HepG2 (cell line): ENCODE measurements around the gene NRG3. TPM values are rescaled to one million over a fixed set of nuclear protein-coding genes. Genes with fewer than 3 reads are reported as not detected.

Experiments
- ATAC-seq: fragments of 200-7000 bp; cut with Tn5 transposase; 3 replicates; pipeline ENCODE4 v1.9.1; 2020; ENCODE audit warnings: mild to moderate bottlenecking, moderate library complexity
- BruUV-seq: library from RNA; stranded (reverse); fragments of 400-500 nt; replicated peaks from 2 replicates; lab custom pipeline; 2021; lab: Mats Ljungman, UMichigan
- CTCF ChIA-PET: fragments of 300-600 bp; formaldehyde crosslinking; extraction: SDS; loops from one replicate; lab custom pipeline; 2021; ENCODE audit warnings: low total read pairs, inconsistent platforms, low intra/inter-chr PET ratio; lab: Yijun Ruan, JAX
- POLR2A ChIA-PET: fragments of 350-600 bp; sonication (Branson Sonifier 250); formaldehyde crosslinking; loops from one replicate; lab custom pipeline; 2020; ENCODE audit warnings: antibody characterized with exemption, inconsistent platforms; lab: Yijun Ruan, JAX
- DNase-seq: peaks from one replicate; pipeline ENCODE4 v3.0.0-alpha.2; 2015; ENCODE audit warnings: low spot score
- FAIRE-seq: peaks from 3 replicates; lab custom pipeline; 2011; peaks lifted over from hg19 to GRCh38; lab: Jason Lieb, UNC
- H2AFZ ChIP-seq: one replicate; pipeline ENCODE4 v1.6.1; 2011; ENCODE audit warnings: low read length, inconsistent platforms
- H3K27ac ChIP-seq: fragments of 300-600 bp; 3 replicates; pipeline ENCODE4 v1.8.0; 2011; ENCODE audit warnings: mixed run types, mild to moderate bottlenecking, mixed read lengths, low read length, inconsistent platforms; ENCODE audit not compliant: insufficient read depth; ENCODE audit errors: extremely low read length
- H3K27me3 ChIP-seq, 2 experiments: fragments of 200-600 bp in 1 of 2; 2 replicates in 1 of 2; 3 replicates in 1 of 2; pipeline versions ENCODE4 v1.6.0 to v1.8.0; 2011; ENCODE audit warnings: low read length in 2 of 2, mild to moderate bottlenecking in 2 of 2, moderate library complexity in 2 of 2, inconsistent platforms in 1 of 2; ENCODE audit not compliant: insufficient read depth in 2 of 2, control insufficient read depth in 1 of 2
- H3K36me3 ChIP-seq, 2 experiments: fragments of 200-600 bp in 1 of 2; replicated peaks in 1 of 2; 2 replicates in 1 of 2; 3 replicates in 1 of 2; pipeline versions ENCODE4 v1.5.1 to v1.8.0; 2011; ENCODE audit warnings: low read length in 2 of 2, inconsistent platforms in 1 of 2; ENCODE audit not compliant: insufficient read depth in 2 of 2, control insufficient read depth in 1 of 2
- H3K4me1 ChIP-seq: 2 replicates; pipeline ENCODE4 v1.5.1; 2012; ENCODE audit warnings: low read length, inconsistent platforms; ENCODE audit not compliant: insufficient read depth
- H3K4me2 ChIP-seq: 2 replicates; pipeline ENCODE4 v1.6.0; 2011; ENCODE audit warnings: low read depth, low read length, inconsistent platforms
- H3K4me3 ChIP-seq, 3 experiments: fragments of 200-600 bp in 1 of 3; sonication (generic), shearing (Covaris generic) in 1 of 3; replicated peaks in 1 of 3; 2 replicates each; pipeline ENCODE4 v1.5.1; 2011 to 2016; ENCODE audit warnings: low read length in 3 of 3, inconsistent platforms in 2 of 3, low read depth in 2 of 3, mild to moderate bottlenecking in 2 of 3, control low read depth in 1 of 3, mixed read lengths in 1 of 3; ENCODE audit not compliant: insufficient read depth in 1 of 3
- H3K79me2 ChIP-seq: one replicate; pipeline ENCODE4 v1.6.1; 2011; ENCODE audit warnings: low read length, inconsistent platforms; ENCODE audit not compliant: insufficient read depth
- H3K9ac ChIP-seq: 2 replicates; pipeline ENCODE4 v1.6.0; 2011; ENCODE audit warnings: mild to moderate bottlenecking, low read depth, low read length, inconsistent platforms; ENCODE audit not compliant: insufficient read depth
- H3K9me3 ChIP-seq: 2 replicates; pipeline ENCODE4 v1.5.1; 2012; ENCODE audit warnings: mild to moderate bottlenecking, low read length
- H4K20me1 ChIP-seq: 2 replicates; pipeline ENCODE4 v1.6.0; 2011; ENCODE audit warnings: inconsistent platforms, mild to moderate bottlenecking, low read length, moderate library complexity; ENCODE audit not compliant: insufficient read depth
- EHMT2 ChIP-seq: fragments of 200-600 bp; sonication (generic); IDR thresholded peaks from 2 replicates; pipeline ENCODE4 v1.7.0; 2017; ENCODE audit warnings: antibody characterized with exemption, low read depth, low read length, borderline replicate concordance
- HDAC2 ChIP-seq: sonication (generic); formaldehyde crosslinking; IDR thresholded peaks from 2 replicates; pipeline ENCODE4 v1.4.0; 2020; ENCODE audit warnings: missing genetic modification reagents
- JARID2 ChIP-seq: sonication (generic); formaldehyde crosslinking; IDR thresholded peaks from 2 replicates; pipeline ENCODE4 v1.8.1; 2023; ENCODE audit warnings: missing genetic modification reagents, inconsistent platforms; ENCODE audit not compliant: insufficient replicate concordance
- PHF20 ChIP-seq: sonication (generic); formaldehyde crosslinking; IDR thresholded peaks from 2 replicates; pipeline ENCODE4 v1.5.0; 2020; ENCODE audit warnings: mild to moderate bottlenecking, missing genetic modification reagents
- PHF8 ChIP-seq: sonication (generic); formaldehyde crosslinking; IDR thresholded peaks from 2 replicates; pipeline ENCODE4 v1.5.0; 2020; ENCODE audit warnings: missing genetic modification reagents
- POLR2G ChIP-seq: fragments of 200-400 bp; formaldehyde crosslinking; IDR thresholded peaks from 2 replicates; pipeline ENCODE4 v1.6.1; 2018; ENCODE audit warnings: mild to moderate bottlenecking, low read depth, low read length, moderate library complexity
- THAP11 ChIP-seq: IDR thresholded peaks from 2 replicates; pipeline ENCODE4 v1.6.1; 2016; ENCODE audit warnings: missing biosample characterization, missing genetic modification reagents
- THAP7 ChIP-seq: sonication (generic); formaldehyde crosslinking; IDR thresholded peaks from 2 replicates; pipeline ENCODE4 v1.8.1; 2023; ENCODE audit warnings: mild to moderate bottlenecking, missing genetic modification reagents
- ZHX1 ChIP-seq: sonication (generic); formaldehyde crosslinking; IDR thresholded peaks from 2 replicates; pipeline ENCODE4 v1.8.1; 2022; ENCODE audit warnings: low read depth, mild to moderate bottlenecking, missing genetic modification reagents
- ZKSCAN5 ChIP-seq: sonication (generic); formaldehyde crosslinking; IDR thresholded peaks from 2 replicates; pipeline ENCODE4 v1.5.1; 2020; ENCODE audit warnings: mild to moderate bottlenecking, missing genetic modification reagents
- ZNF383 ChIP-seq: sonication (generic); formaldehyde crosslinking; IDR thresholded peaks from 2 replicates; pipeline ENCODE4 v1.4.0; 2020; ENCODE audit warnings: missing genetic modification reagents, mild to moderate bottlenecking, borderline replicate concordance
- WGBS: methylation state at CpG from one replicate; pipeline ENCODE4 v1.1.6; 2017; ENCODE audit warnings: low lambda C conversion rate; 5-methylcytosine and 5-hydroxymethylcytosine counted together
- in situ Hi-C: cut with HindIII; loops from 2 replicates; pipeline ENCODE4 v1.10.0; 2017; ENCODE audit warnings: low pct_unique_long_range_greater_than_20kb; ENCODE audit not compliant: extremely low pct_ligation_motif_present
- intact Hi-C: fragments of 100-400 bp; cut with micrococcal nuclease; formaldehyde crosslinking; loops from one replicate; pipeline ENCODE4 v1.10.0; 2022; ENCODE audit not compliant: unreplicated experiment
- polyA plus RNA-seq, 8 experiments: library from polyadenylated mRNA; depleted of rRNA in 3 of 8; stranded (reverse) in 7 of 8; unstranded in 1 of 8; fragments of >200 nt; fragmentation: Illumina TruSeq in 4 of 8; extraction: Trizol in 4 of 8; gene quantifications; 2 replicates each; pipeline versions ENCODE4 v1.2.1 to v1.2.3, GENCODE V29; 2011 to 2016; ENCODE audit warnings: low read depth in 4 of 8, missing spikeins in 1 of 8, mixed read lengths in 1 of 8; ENCODE audit not compliant: insufficient read depth in 1 of 8
- total RNA-seq, 5 experiments: library from RNA; depleted of rRNA; stranded (reverse); fragments of >200 nt; fragmentation: Illumina TruSeq; extraction: Trizol; gene quantifications; 2 replicates each; pipeline ENCODE4 v1.2.3, GENCODE V29; 2016; ENCODE audit warnings: low read depth in 1 of 5

Gene NRG3
- total and polyA plus RNA-seq, 2 of the 13 experiments (the other 11 are each of a cell fraction or from before 2014, with no cell fraction given) = not detected

GRCh38 chr10:82643076-82643475 is 768.1 kb downstream of the NRG3 start (continued):
- TF ChIP-seq ZHX1 (CRISPR knock-in tag) (no peak), THAP7 (no peak), ZKSCAN5 (CRISPR knock-in tag) (no peak), POLR2G (no peak), HDAC2 (CRISPR knock-in tag) (no peak), EHMT2 (no peak)

GRCh38 chr10:82643601-82644000 is 768.6 kb downstream of the NRG3 start:
- no peaks in the 10 kb centered on the region for H4K20me1 ChIP-seq
- H2AFZ ChIP-seq = no peak overlapping the region
- H3K9me3 ChIP-seq = peaks cover 62% of the 10 kb centered on the region
- H3K9ac ChIP-seq = no peak overlapping the region
- POLR2A ChIA-PET = no interaction called here
- H3K4me1 ChIP-seq = no peaks in the 10 kb centered on the region
- ATAC-seq = no peak
- no peak overlapping the region for H3K27ac ChIP-seq
- intact Hi-C loops (no loop called here), in situ Hi-C loops (no loop called here)
- no peaks in the 10 kb centered on the region for H3K36me3 ChIP-seq
- H3K4me3 ChIP-seq = no peak overlapping the region
- no peaks in the 10 kb centered on the region for H3K79me2 ChIP-seq
- no peak overlapping the region for H3K4me2 ChIP-seq
- no TSS peak for BruUV-seq
- 42% methylated on average over 5 of the region's 5 CpGs for WGBS
- no peak for FAIRE-seq
- TF ChIP-seq PHF20 (CRISPR knock-in tag) (no peak), ZNF383 (no peak), JARID2 (CRISPR knock-in tag) (no peak), THAP11 (CRISPR knock-in tag) (no peak), PHF8 (no peak)
- DNase-seq = no peak
- H3K27me3 ChIP-seq = no peaks in the 10 kb centered on the region
- CTCF ChIA-PET = no interaction called here
